Umbilical cord (tissue), 2 donors: ENCODE measurements around the gene ACP7. TPM values are rescaled to one million over a fixed set of nuclear protein-coding genes. Genes with fewer than 3 reads are reported as not detected.
"Not testable (repeated sequence)": the region's sequence is repeated elsewhere in the genome, so short reads cannot be mapped to it uniquely, and the experiment has no call there.

Experiments
- DNase-seq: peaks from one replicate; pipeline ENCODE4 v3.0.0-alpha.2; 2015; ENCODE audit warnings: low spot score
- total RNA-seq: library from RNA; depleted of rRNA; stranded (reverse); fragments of >200 nt; gene quantifications from one replicate; pipeline ENCODE4 v1.2.3, GENCODE V29; 2014; ENCODE audit warnings: low replicate concordance; ENCODE audit not compliant: insufficient read depth

The ACP7 gene
- total RNA-seq, result 0.24 TPM

- DNase-seq, result no peak
These were observed at the start of gene ACP7 for GRCh38 chr19:39083983-39084731. ACP7 (plus strand) TSS chr19:39084368; CDS start chr19:39085270, 902 bp downstream.

GRCh38 chr19:39036581-39036980 is 47.6 kb upstream of the ACP7 start:
- DNase-seq, result no peak

GRCh38 chr19:39037194-39037593 is 47.0 kb upstream of the ACP7 start:
- DNase-seq, result no peak

GRCh38 chr19:39038098-39038497 is 46.1 kb upstream of the ACP7 start:
- DNase-seq, result peak; percentile 35

GRCh38 chr19:39045506-39045905 is 38.7 kb upstream of the ACP7 start:
- no peak for DNase-seq

GRCh38 chr19:39046037-39046821 is 37.9 kb upstream of the ACP7 start:
- DNase-seq, result peak; percentile 49

GRCh38 chr19:39047073-39047472 is 37.1 kb upstream of the ACP7 start:
- no peak for DNase-seq

- DNase-seq, result peak; percentile 19
These were observed 31.9 kb upstream of the ACP7 start for GRCh38 chr19:39052243-39052746.

GRCh38 chr19:39052846-39053245 is 31.3 kb upstream of the ACP7 start:
- no peak for DNase-seq

- DNase-seq, result no peak
These were observed 30.7 kb upstream of the ACP7 start for GRCh38 chr19:39053276-39054090.

- no peak for DNase-seq
These were observed 30.1 kb upstream of the ACP7 start for GRCh38 chr19:39054091-39054470.

- no peak for DNase-seq
These were observed 26.6 kb upstream of the ACP7 start for GRCh38 chr19:39057615-39058014.

GRCh38 chr19:39059302-39059701 is 24.9 kb upstream of the ACP7 start:
- DNase-seq, result no peak

- no peak for DNase-seq
These were observed 24.0 kb upstream of the ACP7 start for GRCh38 chr19:39060171-39060570.

GRCh38 chr19:39064405-39064804 is 19.8 kb upstream of the ACP7 start:
- DNase-seq, result no peak

GRCh38 chr19:39065928-39066327 is 18.2 kb upstream of the ACP7 start:
- no peak for DNase-seq

GRCh38 chr19:39067104-39067503 is 17.1 kb upstream of the ACP7 start:
- no peak for DNase-seq

- DNase-seq, result not testable (repeated sequence)
These were observed 15.9 kb upstream of the ACP7 start for GRCh38 chr19:39068259-39068658.

- no peak for DNase-seq
These were observed 13.3 kb upstream of the ACP7 start for GRCh38 chr19:39070888-39071287.

- no peak for DNase-seq
These were observed 9.9 kb upstream of the ACP7 start for GRCh38 chr19:39074205-39074692.

- no peak for DNase-seq
These were observed 9.2 kb upstream of the ACP7 start for GRCh38 chr19:39074942-39075341.

GRCh38 chr19:39077323-39077722 is 6.8 kb upstream of the ACP7 start:
- no peak for DNase-seq
